A673 (cell line): Measurements from ENCODE around the gene SEC61G. TPM values are rescaled to one million over a fixed set of nuclear protein-coding genes. Genes with fewer than 3 reads are reported as not detected.

Source experiments
- BruUV-seq: library from RNA; stranded (reverse); fragments of 400-500 nt; replicated peaks from 2 replicates; lab custom pipeline; 2021; lab: Mats Ljungman, UMichigan
- CTCF ChIA-PET: fragments of 300-600 bp; sonication (Branson Sonifier 250); formaldehyde crosslinking; loops from one replicate; lab custom pipeline; 2022; ENCODE audit warnings: antibody characterized with exemption; lab: Charles Lee
- POLR2A ChIA-PET: fragments of 300-600 bp; sonication (Branson Sonifier 250); formaldehyde crosslinking; loops from one replicate; lab custom pipeline; 2022; ENCODE audit warnings: antibody characterized with exemption; ENCODE audit not compliant: low non-redundant PET; lab: Charles Lee
- DNase-seq: peaks from one replicate; pipeline ENCODE4 v3.0.0-alpha.2; 2015; ENCODE audit warnings: low spot score
- H3K27ac ChIP-seq: fragments of 200-600 bp; sonication (generic); 2 replicates; pipeline ENCODE4 v1.5.1; 2016; ENCODE audit warnings: mixed run types, low read depth, mild to moderate bottlenecking, mixed read lengths, antibody characterized with exemption, low read length; ENCODE audit not compliant: poor library complexity, severe bottlenecking
- H3K27me3 ChIP-seq: fragments of 200-600 bp; sonication (generic); replicated peaks from 2 replicates; pipeline ENCODE4 v1.6.1; 2017; ENCODE audit warnings: mixed run types, low read depth, mild to moderate bottlenecking, mixed read lengths, antibody characterized with exemption, low read length; ENCODE audit not compliant: insufficient read depth, poor library complexity
- H3K36me3 ChIP-seq: fragments of 200-600 bp; sonication (generic); 2 replicates; pipeline ENCODE4 v1.6.1; 2016; ENCODE audit warnings: mixed run types, mild to moderate bottlenecking, mixed read lengths, antibody characterized with exemption, low read length; ENCODE audit not compliant: insufficient read depth, poor library complexity, severe bottlenecking
- H3K4me1 ChIP-seq: fragments of 200-600 bp; sonication (generic); 2 replicates; pipeline ENCODE4 v1.6.1; 2017; ENCODE audit warnings: mixed run types, mild to moderate bottlenecking, mixed read lengths, antibody characterized with exemption, low read length; ENCODE audit not compliant: insufficient read depth, poor library complexity, severe bottlenecking
- H3K4me3 ChIP-seq: fragments of 200-600 bp; sonication (generic); 2 replicates; pipeline ENCODE4 v1.5.1; 2016; ENCODE audit warnings: low read depth, mixed run types, mild to moderate bottlenecking, mixed read lengths, low read length; ENCODE audit not compliant: poor library complexity, severe bottlenecking
- H3K9me3 ChIP-seq: fragments of 200-600 bp; sonication (generic); 2 replicates; pipeline ENCODE4 v1.6.1; 2016; ENCODE audit warnings: mixed run types, low read depth, mild to moderate bottlenecking, mixed read lengths, antibody characterized with exemption, low read length; ENCODE audit not compliant: poor library complexity, severe bottlenecking
- EZH2 ChIP-seq: fragments of 200-600 bp; sonication (generic); IDR thresholded peaks from 2 replicates; pipeline ENCODE4 v1.6.1; 2017; ENCODE audit warnings: borderline replicate concordance, low read depth, mild to moderate bottlenecking, mixed read lengths, antibody characterized with exemption, low read length; ENCODE audit not compliant: poor library complexity, severe bottlenecking
- intact Hi-C: fragments of 100-400 bp; cut with micrococcal nuclease; formaldehyde crosslinking; loops from one replicate; pipeline ENCODE4 v1.10.0; 2022; ENCODE audit not compliant: unreplicated experiment
- total RNA-seq: library from RNA; stranded (reverse); gene quantifications from 2 replicates; pipeline ENCODE4 v1.2.3, GENCODE V29; 2021
- TF ChIP-seq, protein P1 (sequence below): fragments of 300-800, 200-600 bp; sonication (generic); conservative IDR thresholded peaks from 2 replicates; pipeline ENCODE4 v1.5.1; 2017; ENCODE audit warnings: low read depth, mild to moderate bottlenecking, antibody characterized with exemption, low read length, moderate library complexity, mixed read lengths

Gene SEC61G
- total RNA-seq, 1 experiment from 2014 or later = 136 TPM

DNA sequence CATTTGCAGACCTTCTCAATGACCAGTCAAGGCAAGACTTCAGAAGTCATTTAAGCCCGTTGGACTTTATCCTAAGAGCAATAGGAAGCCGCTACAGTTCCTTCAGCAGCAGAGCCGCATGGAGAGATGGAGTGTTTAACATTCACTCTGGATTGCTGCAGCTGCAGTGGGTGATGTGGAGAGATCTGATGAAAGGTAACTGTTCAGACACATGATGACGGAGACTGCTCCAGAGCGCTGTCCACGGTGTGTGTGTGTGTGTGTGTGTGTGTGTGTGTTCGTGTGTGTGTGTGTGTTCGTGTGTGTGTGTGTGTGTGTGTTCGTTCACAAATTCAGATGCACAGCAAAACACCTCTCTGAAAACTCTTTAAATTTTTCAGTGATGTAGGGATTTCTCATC lies 37.0 kb downstream of the SEC61G start:
- intact Hi-C loops = no loop called here
- ChIA-PET POLR2A (no interaction called here), CTCF (no interaction called here)
- H3K36me3 ChIP-seq = no peaks in the 10 kb centered on the region
- no peaks in the 10 kb centered on the region for H3K27me3 ChIP-seq
- TF ChIP-seq, protein P1, sequence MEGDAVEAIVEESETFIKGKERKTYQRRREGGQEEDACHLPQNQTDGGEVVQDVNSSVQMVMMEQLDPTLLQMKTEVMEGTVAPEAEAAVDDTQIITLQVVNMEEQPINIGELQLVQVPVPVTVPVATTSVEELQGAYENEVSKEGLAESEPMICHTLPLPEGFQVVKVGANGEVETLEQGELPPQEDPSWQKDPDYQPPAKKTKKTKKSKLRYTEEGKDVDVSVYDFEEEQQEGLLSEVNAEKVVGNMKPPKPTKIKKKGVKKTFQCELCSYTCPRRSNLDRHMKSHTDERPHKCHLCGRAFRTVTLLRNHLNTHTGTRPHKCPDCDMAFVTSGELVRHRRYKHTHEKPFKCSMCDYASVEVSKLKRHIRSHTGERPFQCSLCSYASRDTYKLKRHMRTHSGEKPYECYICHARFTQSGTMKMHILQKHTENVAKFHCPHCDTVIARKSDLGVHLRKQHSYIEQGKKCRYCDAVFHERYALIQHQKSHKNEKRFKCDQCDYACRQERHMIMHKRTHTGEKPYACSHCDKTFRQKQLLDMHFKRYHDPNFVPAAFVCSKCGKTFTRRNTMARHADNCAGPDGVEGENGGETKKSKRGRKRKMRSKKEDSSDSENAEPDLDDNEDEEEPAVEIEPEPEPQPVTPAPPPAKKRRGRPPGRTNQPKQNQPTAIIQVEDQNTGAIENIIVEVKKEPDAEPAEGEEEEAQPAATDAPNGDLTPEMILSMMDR = no peak
- no peak overlapping the region for H3K4me3 ChIP-seq
- H3K4me1 ChIP-seq = no peaks in the 10 kb centered on the region
- H3K27ac ChIP-seq = no peak overlapping the region
- H3K9me3 ChIP-seq = peaks cover 8% of the 10 kb centered on the region
- no TSS peak for BruUV-seq
- DNase-seq = no peak

- no peak overlapping the region for H3K4me3 ChIP-seq
- no peak for DNase-seq
- no peaks in the 10 kb centered on the region for H3K4me1 ChIP-seq
- H3K36me3 ChIP-seq = no peaks in the 10 kb centered on the region
- H3K27ac ChIP-seq = no peak overlapping the region
- intact Hi-C loops = no loop called here
- H3K27me3 ChIP-seq = no peaks in the 10 kb centered on the region
- POLR2A ChIA-PET = no interaction called here
- H3K9me3 ChIP-seq = peaks cover 8% of the 10 kb centered on the region
- no peak for TF ChIP-seq EZH2
- TF ChIP-seq, protein P1 = no peak
- CTCF ChIA-PET = no interaction called here
- BruUV-seq = no TSS peak
Observed at GRCh38 chr7:54719974-54720373, 39.0 kb downstream of the SEC61G start.

DNA sequence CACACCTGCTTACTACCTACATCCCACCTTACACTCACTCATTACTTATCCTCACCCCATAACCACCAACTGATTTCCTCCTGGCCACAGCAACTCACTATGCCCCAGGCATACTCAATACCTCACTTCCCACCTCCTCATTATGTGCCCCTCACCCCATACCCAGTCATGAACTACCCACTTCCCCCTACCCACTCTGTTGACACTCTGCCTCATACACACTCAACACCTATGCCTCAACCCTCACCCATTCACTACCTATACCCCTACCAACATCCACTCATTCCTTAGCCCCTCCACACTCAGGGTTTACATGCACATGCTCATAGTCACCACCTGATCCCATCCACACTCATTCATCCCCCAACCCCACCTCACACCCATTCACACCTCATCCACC lies 39.6 kb downstream of the SEC61G start:
- TF ChIP-seq, protein P1 = no peak
- Histone ChIP-seq H3K27me3 (no peaks in the 10 kb centered on the region), H3K4me3 (no peak overlapping the region), H3K9me3 (peaks cover 8% of the 10 kb centered on the region), H3K36me3 (no peaks in the 10 kb centered on the region), H3K27ac (no peak overlapping the region), H3K4me1 (no peaks in the 10 kb centered on the region)
- DNase-seq = no peak
- CTCF ChIA-PET = no interaction called here
- BruUV-seq = no TSS peak
- intact Hi-C loops = no loop called here
- POLR2A ChIA-PET = no interaction called here
